Neural progenitor cell (in vitro differentiated cells): ENCODE results near the gene STAG3. TPM values are rescaled to one million over a fixed set of nuclear protein-coding genes. Genes with fewer than 3 reads are reported as not detected.

Source experiments
- DNase-seq: peaks from one replicate; pipeline ENCODE4 v3.0.0-alpha.2; 2016; ENCODE audit warnings: low spot score
- H2AFZ ChIP-seq: fragments of 200-600 bp; sonication (generic); replicated peaks from 2 replicates; pipeline ENCODE4 v1.6.1; 2016; ENCODE audit warnings: antibody characterized with exemption
- H3F3A ChIP-seq: fragments of 200-600 bp; sonication (generic); 2 replicates; pipeline ENCODE4 v1.6.1; 2016; ENCODE audit warnings: antibody characterized with exemption, low read depth
- H3K27ac ChIP-seq: fragments of 200-600 bp; sonication (generic); 2 replicates; pipeline ENCODE4 v1.5.1; 2016; ENCODE audit warnings: mild to moderate bottlenecking
- H3K27me3 ChIP-seq: fragments of 200-600 bp; sonication (generic); 2 replicates; pipeline ENCODE4 v1.6.1; 2016; ENCODE audit warnings: mild to moderate bottlenecking, moderate library complexity
- H3K36me3 ChIP-seq: fragments of 200-600 bp; sonication (generic); 2 replicates; pipeline ENCODE4 v1.5.1; 2016
- H3K4me1 ChIP-seq: fragments of 200-600 bp; sonication (generic); 2 replicates; pipeline ENCODE4 v1.6.1; 2016; ENCODE audit warnings: mixed run types
- H3K4me2 ChIP-seq: fragments of 200-600 bp; sonication (generic); 2 replicates; pipeline ENCODE4 v1.6.1; 2016
- H3K4me3 ChIP-seq: fragments of 200-600 bp; sonication (generic); 2 replicates; pipeline ENCODE4 v1.5.1; 2016
- H3K79me2 ChIP-seq: fragments of 200-600 bp; sonication (generic); 2 replicates; pipeline ENCODE4 v1.6.1; 2016; ENCODE audit warnings: low read depth
- H3K9ac ChIP-seq: fragments of 200-600 bp; sonication (generic); 2 replicates; pipeline ENCODE4 v1.6.1; 2016
- H3K9me3 ChIP-seq: fragments of 200-600 bp; sonication (generic); 2 replicates; pipeline ENCODE4 v1.5.1; 2016; ENCODE audit warnings: low read depth
- H4K20me1 ChIP-seq: fragments of 200-600 bp; sonication (generic); 2 replicates; pipeline ENCODE4 v1.6.1; 2016; ENCODE audit warnings: low read depth
- H3K27ac Mint-ChIP-seq: 3 replicates; pipeline ENCODE4 v1.8.0; 2021; ENCODE audit warnings: mixed read lengths
- H3K27me3 Mint-ChIP-seq: 2 replicates; pipeline ENCODE4 v1.8.0; 2022; ENCODE audit warnings: low read depth, mild to moderate bottlenecking, inconsistent platforms, moderate library complexity, mixed read lengths; ENCODE audit not compliant: insufficient read depth
- H3K36me3 Mint-ChIP-seq: 3 replicates; pipeline ENCODE4 v1.8.0; 2021; ENCODE audit warnings: mixed read lengths
- H3K4me1 Mint-ChIP-seq: 3 replicates; pipeline ENCODE4 v1.8.0; 2021; ENCODE audit warnings: mixed read lengths
- H3K4me3 Mint-ChIP-seq: 3 replicates; pipeline ENCODE4 v1.8.0; 2021; ENCODE audit warnings: mild to moderate bottlenecking, moderate library complexity, mixed read lengths
- H3K9me3 Mint-ChIP-seq: 3 replicates; pipeline ENCODE4 v1.8.0; 2020; ENCODE audit warnings: mixed read lengths
- EZH2 ChIP-seq: fragments of 200-600 bp; sonication (generic); IDR thresholded peaks from 2 replicates; pipeline ENCODE4 v1.6.1; 2017; ENCODE audit warnings: antibody characterized with exemption, mild to moderate bottlenecking, moderate library complexity
- EZH2phosphoT487 ChIP-seq: fragments of 200-600 bp; sonication (generic); IDR thresholded peaks from 2 replicates; pipeline ENCODE4 v1.6.1; 2017; ENCODE audit warnings: antibody characterized with exemption
- total RNA-seq: library from RNA; depleted of rRNA; stranded (reverse); fragments of >200 nt; gene quantifications from 2 replicates; pipeline ENCODE4 v1.2.3, GENCODE V29; 2015; ENCODE audit warnings: low replicate concordance
- TF ChIP-seq, protein P1 (sequence below): fragments of 200-600 bp; sonication (generic); IDR thresholded peaks from 2 replicates; pipeline ENCODE4 v1.5.1; 2017; ENCODE audit warnings: antibody characterized with exemption, mild to moderate bottlenecking

The STAG3 gene
- total RNA-seq, 1 donor from 2014 or later: 0.58 TPM

DNA sequence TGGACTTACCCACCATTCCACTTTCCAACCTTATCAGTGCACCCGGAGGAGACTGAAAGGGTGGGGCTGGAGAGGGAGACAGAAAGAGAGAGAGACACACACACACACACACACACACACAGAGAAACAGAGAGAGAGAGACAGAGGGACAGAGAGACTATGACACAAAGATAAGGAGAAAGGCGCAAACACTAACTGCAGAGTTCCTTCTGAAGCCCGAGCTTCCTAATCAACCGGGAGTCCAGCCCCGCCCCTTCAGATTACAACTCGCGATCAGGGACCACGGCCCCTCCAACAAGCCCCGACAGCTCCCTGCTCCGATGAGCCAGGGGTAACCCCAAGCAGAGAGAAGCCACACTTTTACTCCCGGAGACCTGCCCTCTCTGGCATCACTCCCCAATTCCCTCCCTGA lies 9.8 kb upstream of the STAG3 start:
- no peaks in the 10 kb centered on the region for H3K9me3 Mint-ChIP-seq
- no peak overlapping the region for H3K27ac ChIP-seq
- H3K27me3 ChIP-seq: peaks cover 41% of the 10 kb centered on the region
- H3K27me3 Mint-ChIP-seq: peaks cover 24% of the 10 kb centered on the region
- peaks cover 3% of the 10 kb centered on the region for H3K36me3 Mint-ChIP-seq
- no peak overlapping the region for H3K27ac Mint-ChIP-seq
- no peak for TF ChIP-seq EZH2
- TF ChIP-seq EZH2phosphoT487: no peak
- TF ChIP-seq, protein P1, sequence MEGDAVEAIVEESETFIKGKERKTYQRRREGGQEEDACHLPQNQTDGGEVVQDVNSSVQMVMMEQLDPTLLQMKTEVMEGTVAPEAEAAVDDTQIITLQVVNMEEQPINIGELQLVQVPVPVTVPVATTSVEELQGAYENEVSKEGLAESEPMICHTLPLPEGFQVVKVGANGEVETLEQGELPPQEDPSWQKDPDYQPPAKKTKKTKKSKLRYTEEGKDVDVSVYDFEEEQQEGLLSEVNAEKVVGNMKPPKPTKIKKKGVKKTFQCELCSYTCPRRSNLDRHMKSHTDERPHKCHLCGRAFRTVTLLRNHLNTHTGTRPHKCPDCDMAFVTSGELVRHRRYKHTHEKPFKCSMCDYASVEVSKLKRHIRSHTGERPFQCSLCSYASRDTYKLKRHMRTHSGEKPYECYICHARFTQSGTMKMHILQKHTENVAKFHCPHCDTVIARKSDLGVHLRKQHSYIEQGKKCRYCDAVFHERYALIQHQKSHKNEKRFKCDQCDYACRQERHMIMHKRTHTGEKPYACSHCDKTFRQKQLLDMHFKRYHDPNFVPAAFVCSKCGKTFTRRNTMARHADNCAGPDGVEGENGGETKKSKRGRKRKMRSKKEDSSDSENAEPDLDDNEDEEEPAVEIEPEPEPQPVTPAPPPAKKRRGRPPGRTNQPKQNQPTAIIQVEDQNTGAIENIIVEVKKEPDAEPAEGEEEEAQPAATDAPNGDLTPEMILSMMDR: no peak
- H3K9me3 ChIP-seq: no peaks in the 10 kb centered on the region
- no peaks in the 10 kb centered on the region for H3K36me3 ChIP-seq
- no peaks in the 10 kb centered on the region for H3K79me2 ChIP-seq
- H4K20me1 ChIP-seq: peaks cover 34% of the 10 kb centered on the region
- peaks cover 43% of the 10 kb centered on the region for H3F3A ChIP-seq
- H3K4me3 Mint-ChIP-seq: peak overlapping the region; percentile 80
- peak overlapping the region; percentile 89 for H3K4me2 ChIP-seq
- peaks cover 36% of the 10 kb centered on the region for H3K4me1 ChIP-seq
- peak overlapping the region; percentile 49 for H3K4me3 ChIP-seq
- H3K9ac ChIP-seq: no peak overlapping the region
- H2AFZ ChIP-seq: peak overlapping the region; percentile 78
- H3K4me1 Mint-ChIP-seq: peaks cover 47% of the 10 kb centered on the region
- DNase-seq: peak; percentile 59

DNA sequence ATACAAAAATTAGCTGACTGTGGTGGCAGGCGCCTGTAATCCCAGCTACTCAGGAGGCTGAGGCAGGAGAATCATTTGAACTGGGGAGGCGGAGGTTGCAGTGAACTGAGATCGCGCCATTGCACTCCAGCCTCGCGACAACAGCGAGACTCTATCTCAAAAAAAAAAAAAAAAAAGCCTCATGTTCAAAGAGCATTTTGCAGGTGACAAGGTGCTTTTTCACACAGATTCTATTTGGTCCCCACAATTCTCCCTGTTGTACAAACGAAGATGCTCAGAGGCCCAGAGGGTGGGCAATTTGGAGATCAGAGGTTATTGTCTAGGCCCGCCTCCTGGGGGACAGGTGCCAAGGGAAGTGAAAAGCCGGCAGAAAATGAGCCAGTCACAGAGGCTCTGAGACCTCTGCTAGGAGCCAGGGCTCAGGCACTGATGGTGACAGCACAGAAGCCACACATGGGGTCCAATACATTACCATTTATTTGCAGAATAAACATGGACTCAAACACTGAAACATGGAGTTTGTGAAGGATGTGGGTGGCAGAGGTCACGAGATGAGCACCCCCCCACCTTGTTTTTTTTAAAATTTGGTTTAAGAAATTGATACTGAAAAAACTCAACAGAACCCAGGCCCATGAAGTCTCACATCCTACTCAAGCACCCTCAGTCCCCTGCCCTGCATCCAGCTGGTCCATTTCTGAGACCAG lies 8.4 kb upstream of the STAG3 start:
- H3K27me3 ChIP-seq: peaks cover 41% of the 10 kb centered on the region
- Mint-ChIP-seq H3K4me1 (peaks cover 47% of the 10 kb centered on the region), H3K36me3 (peaks cover 9% of the 10 kb centered on the region), H3K9me3 (no peaks in the 10 kb centered on the region), H3K27ac (peak overlapping the region; percentile 35), H3K27me3 (peaks cover 19% of the 10 kb centered on the region), H3K4me3 (peak overlapping the region; percentile 80)
- H3K36me3 ChIP-seq: no peaks in the 10 kb centered on the region
- TF ChIP-seq EZH2 (no peak), EZH2phosphoT487 (no peak)
- TF ChIP-seq, protein P1: no peak
- no peaks in the 10 kb centered on the region for H3K79me2 ChIP-seq
- H3K27ac ChIP-seq: no peak overlapping the region
- peaks cover 44% of the 10 kb centered on the region for H4K20me1 ChIP-seq
- peaks cover 36% of the 10 kb centered on the region for H3K4me1 ChIP-seq
- no peaks in the 10 kb centered on the region for H3K9me3 ChIP-seq
- H2AFZ ChIP-seq: no peak overlapping the region
- no peak overlapping the region for H3K9ac ChIP-seq
- H3K4me3 ChIP-seq: no peak overlapping the region
- no peak overlapping the region for H3K4me2 ChIP-seq
- H3F3A ChIP-seq: peaks cover 44% of the 10 kb centered on the region
- DNase-seq: no peak

DNA sequence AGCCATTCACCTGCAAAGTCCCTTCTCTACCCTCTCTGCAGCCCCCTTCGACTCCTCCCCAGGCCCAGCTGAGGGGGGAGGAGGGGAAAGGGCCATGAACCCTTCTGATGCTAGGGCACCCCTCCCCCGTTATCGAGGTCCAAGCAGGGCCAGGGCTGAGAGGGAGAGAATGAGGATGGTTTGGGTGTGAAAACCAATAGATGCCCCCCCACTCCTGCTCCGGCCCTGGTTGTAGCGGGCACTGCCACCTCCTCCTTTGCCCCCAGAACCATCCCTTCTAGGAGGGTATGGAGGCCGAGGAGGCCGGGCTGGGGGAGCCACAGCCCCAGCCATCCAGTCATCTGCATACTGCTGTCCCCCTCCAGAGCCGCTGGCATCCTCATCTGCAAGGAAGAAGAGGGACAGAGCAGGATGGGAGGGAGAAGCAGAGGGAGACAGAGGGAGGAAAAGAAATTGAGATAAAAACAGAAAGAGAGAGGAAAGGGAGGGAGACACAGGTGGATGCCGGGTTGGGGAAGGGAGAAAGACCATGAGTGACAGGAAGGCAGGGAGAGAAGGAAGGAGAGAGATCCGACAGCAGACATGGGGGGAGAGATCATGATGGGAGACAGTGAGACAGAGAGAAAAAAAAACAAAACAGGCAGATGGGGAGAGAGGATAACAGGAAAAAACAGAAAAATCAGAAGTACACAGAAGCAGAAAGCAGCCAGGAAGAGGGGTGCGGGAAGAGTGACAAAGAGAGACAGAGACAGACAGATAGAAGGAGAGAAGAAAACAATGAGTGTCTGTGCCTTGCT lies 7.4 kb upstream of the STAG3 start:
- Histone ChIP-seq H3K9me3 (no peaks in the 10 kb centered on the region), H4K20me1 (peaks cover 54% of the 10 kb centered on the region), H3K27me3 (peaks cover 41% of the 10 kb centered on the region), H3K4me2 (peak overlapping the region; percentile 89), H3K4me3 (peak overlapping the region; percentile 55), H3K4me1 (peaks cover 36% of the 10 kb centered on the region), H3K36me3 (no peaks in the 10 kb centered on the region), H3K9ac (no peak overlapping the region), H3K27ac (no peak overlapping the region), H3F3A (peaks cover 44% of the 10 kb centered on the region), H2AFZ (no peak overlapping the region), H3K79me2 (no peaks in the 10 kb centered on the region)
- no peaks in the 10 kb centered on the region for H3K9me3 Mint-ChIP-seq
- H3K36me3 Mint-ChIP-seq: peaks cover 16% of the 10 kb centered on the region
- H3K4me1 Mint-ChIP-seq: peaks cover 54% of the 10 kb centered on the region
- H3K4me3 Mint-ChIP-seq: peak overlapping the region; percentile 68
- peaks cover 21% of the 10 kb centered on the region for H3K27me3 Mint-ChIP-seq
- no peak for DNase-seq
- H3K27ac Mint-ChIP-seq: peak overlapping the region; percentile 8
- no peak for TF ChIP-seq EZH2phosphoT487
- no peak for TF ChIP-seq EZH2
- TF ChIP-seq, protein P1: no peak
